AG09309 (cell line): Measurements from ENCODE around the gene PLAC1.
A peak's percentile ranks its signal among the peaks of the same experiment; 100 is the strongest.

Source experiments
- DNase-seq: peaks from one replicate; pipeline ENCODE4 v3.0.0-alpha.2; 2010; ENCODE audit warnings: low read depth
- H3K4me3 ChIP-seq: 2 replicates; pipeline ENCODE4 v1.5.1; 2011; ENCODE audit warnings: mild to moderate bottlenecking, low read depth, low read length, moderate library complexity; ENCODE audit not compliant: control insufficient read depth
- CTCF ChIP-seq: IDR thresholded peaks from 2 replicates; pipeline ENCODE4 v1.5.1; 2011; ENCODE audit warnings: mild to moderate bottlenecking, low read depth, low read length, inconsistent platforms; ENCODE audit not compliant: insufficient read depth, control insufficient read depth; ENCODE audit errors: missing control alignments

The PLAC1 gene

GRCh38 chrX:134625315-134625718, 33.0 kb downstream of the PLAC1 start:
- DNase-seq = no peak
- TF ChIP-seq CTCF = no peak
- no peak overlapping the region for H3K4me3 ChIP-seq

- no peak for TF ChIP-seq CTCF
- H3K4me3 ChIP-seq = no peak overlapping the region
- no peak for DNase-seq
These were observed 34.2 kb downstream of the PLAC1 start for GRCh38 chrX:134624046-134624430.

- no peak overlapping the region for H3K4me3 ChIP-seq
- no peak for DNase-seq
- TF ChIP-seq CTCF = no peak
These were observed 34.8 kb downstream of the PLAC1 start for GRCh38 chrX:134623293-134624045.

GRCh38 chrX:134622813-134623185, 35.5 kb downstream of the PLAC1 start:
- no peak for TF ChIP-seq CTCF
- H3K4me3 ChIP-seq = no peak overlapping the region
- DNase-seq = no peak

GRCh38 chrX:134622056-134622812, 36.0 kb downstream of the PLAC1 start:
- H3K4me3 ChIP-seq = no peak overlapping the region
- peak; percentile 55 for DNase-seq
- no peak for TF ChIP-seq CTCF

GRCh38 chrX:134619838-134620237, 38.4 kb downstream of the PLAC1 start:
- no peak for TF ChIP-seq CTCF
- no peak overlapping the region for H3K4me3 ChIP-seq
- DNase-seq = no peak
